HG03064 (cell line): ENCODE results near the gene PROSER2.
"Not testable (repeated sequence)": the region's sequence is repeated elsewhere in the genome, so short reads cannot be mapped to it uniquely, and the experiment has no call there.

ENCODE experiments used
- ATAC-seq: cut with Tn5 transposase; IDR thresholded peaks from one replicate; pipeline ENCODE4 v1.9.1; 2021; ENCODE audit warnings: low read depth; ENCODE audit not compliant: unreplicated experiment

The PROSER2 gene

GRCh38 chr10:11830836-11831519, 7.8 kb downstream of the PROSER2 start:
- ATAC-seq = no peak

DNA sequence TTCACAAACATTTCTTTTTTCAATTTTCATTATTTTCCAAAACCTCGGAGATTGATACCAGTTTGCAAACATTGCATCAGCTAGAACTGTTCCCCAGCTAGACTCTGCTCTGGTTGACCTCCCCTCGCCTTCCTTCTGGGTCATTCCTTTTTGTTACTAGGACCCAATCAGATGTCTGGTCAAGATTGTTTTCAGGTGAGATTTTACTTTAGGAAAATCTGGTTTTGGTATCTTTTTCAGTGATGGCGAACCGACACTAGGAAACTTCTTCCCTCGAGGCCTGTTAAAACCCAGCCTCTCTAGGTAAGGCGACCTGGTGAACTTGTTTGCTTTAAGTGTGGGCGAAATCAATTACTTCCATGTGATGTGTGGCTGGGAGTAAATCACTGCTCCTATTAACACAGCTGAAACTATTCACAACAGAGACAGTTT, 8.4 kb downstream of the PROSER2 start:
- no peak for ATAC-seq

GRCh38 chr10:11832042-11832441, 8.9 kb downstream of the PROSER2 start:
- ATAC-seq = no peak

GRCh38 chr10:11835061-11835460, 11.9 kb downstream of the PROSER2 start:
- ATAC-seq = no peak

DNA sequence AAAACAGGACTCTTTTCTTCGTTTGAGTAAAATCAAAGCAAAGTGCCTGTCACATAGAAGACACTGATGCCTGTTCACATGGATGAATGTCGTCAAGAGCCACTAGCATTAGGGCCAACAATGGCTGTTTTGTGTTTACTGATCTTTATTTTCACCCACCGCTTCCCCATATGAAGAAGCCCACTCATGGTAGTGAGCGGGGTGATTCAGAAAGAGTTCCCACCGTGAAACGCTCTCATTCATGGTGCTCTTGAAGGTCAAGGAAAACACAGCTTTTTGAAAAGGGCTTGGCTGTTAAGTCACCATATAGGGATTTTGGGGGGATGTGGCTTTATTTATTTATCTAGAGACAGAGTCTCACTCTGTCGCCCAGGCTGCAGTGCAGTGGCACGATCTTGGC, 12.5 kb downstream of the PROSER2 start:
- ATAC-seq = no peak

DNA sequence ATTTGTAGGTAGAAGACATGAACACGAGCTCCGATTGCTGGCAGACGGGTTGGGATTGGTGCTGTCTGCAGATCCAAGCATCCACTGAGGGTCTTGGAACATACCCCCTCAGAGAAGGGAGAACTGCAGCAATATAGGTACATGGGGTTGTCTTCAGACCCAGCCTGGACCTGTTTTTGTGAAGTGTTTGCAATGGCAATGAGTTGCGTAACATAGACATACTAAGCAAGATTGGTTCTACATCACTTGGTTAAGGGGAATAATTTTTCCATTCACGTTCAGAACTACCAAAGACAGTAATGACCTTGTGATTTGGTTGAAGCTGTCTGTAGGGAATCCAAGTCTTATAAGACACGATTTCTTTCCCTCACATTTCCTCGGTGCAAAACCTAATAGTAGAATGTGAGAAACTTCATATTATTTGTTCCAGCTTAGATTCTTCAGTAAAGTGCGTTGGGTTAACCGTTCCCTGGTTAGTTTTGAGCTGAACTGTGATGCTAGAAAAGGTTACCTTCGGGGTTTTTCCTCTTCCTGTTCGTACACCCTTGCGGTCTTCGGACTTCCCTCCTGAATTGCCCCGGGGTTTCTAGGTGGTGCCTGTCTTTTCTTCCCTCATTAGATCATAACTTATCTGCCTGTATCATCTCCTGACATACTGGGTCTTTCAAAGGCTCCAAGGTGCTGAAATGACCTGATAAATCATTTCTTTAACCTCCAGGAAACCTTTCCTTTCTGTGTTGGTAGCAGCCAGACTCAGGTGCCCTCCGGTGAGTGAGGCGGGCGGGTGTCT, 14.4 kb downstream of the PROSER2 start:
- ATAC-seq = no peak

DNA sequence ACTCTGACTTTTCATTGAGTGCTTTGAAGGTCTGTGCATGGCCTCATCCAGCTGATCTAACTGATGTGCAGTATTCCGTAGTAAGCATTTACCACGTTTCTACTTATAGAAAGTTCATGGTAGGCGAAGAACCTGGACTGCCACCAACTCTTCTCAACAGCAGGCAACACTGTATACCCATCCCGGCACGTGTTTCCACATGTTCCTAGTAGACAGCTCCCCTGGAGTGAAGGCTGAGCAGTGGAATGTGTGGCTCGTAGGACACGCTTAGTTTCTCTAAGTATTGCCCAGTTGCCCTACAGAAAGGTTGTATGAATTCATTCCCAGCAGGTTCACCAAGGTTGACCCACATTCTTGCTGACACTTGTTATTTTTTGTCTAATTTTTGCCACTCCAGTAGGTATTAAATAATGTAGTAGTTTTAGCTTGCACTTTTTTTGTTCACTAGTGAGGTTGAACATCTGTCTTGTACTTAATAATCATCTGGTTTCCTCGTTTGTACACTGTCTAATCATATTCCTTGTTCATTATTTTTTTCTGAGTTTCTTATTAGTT, 15.2 kb downstream of the PROSER2 start:
- no peak for ATAC-seq

DNA sequence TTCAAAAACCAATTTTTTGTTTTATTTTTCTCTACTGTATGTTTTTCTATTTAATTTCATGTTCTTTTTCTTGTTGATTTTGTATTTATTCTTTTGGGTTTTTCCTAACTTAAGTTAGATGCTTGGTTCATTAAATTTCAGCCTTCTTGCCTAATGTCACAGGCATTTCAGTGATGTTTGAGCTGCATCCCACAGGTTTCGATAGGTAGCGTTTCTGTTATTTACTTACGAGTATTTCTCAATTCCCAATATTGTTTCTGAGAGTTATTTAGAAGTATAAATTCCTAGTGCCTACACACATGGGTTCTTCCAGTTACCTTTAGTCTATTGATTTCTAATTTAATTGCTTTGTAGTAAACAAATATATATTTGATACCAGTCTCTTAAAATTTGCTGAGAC, 18.2 kb downstream of the PROSER2 start:
- ATAC-seq = no peak

GRCh38 chr10:11842411-11842810, 19.3 kb downstream of the PROSER2 start:
- ATAC-seq = no peak

GRCh38 chr10:11845113-11845512, 22.0 kb downstream of the PROSER2 start:
- ATAC-seq = no peak

DNA sequence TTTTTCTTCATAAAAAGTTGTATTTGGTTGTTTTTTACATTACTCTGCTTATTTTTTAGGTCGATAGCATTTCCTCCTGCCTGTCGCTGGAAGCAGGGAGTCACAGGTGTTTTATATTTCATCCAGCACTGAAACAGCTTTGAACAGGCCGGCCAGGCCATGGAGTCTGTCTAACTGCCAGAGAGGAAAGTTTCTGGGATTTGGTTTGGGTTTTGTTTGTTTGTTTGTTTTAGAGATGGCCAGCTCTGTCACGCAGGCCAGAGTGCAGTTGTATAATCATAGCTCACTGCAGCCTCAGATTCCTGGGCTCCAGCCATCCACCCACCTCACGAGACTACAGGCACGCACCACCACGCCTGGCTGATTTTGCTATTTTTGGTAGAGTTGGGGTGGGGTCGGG, 23.4 kb downstream of the PROSER2 start:
- no peak for ATAC-seq

- ATAC-seq = no peak
Measured at GRCh38 chr10:11849277-11849676, 26.1 kb downstream of the PROSER2 start.

DNA sequence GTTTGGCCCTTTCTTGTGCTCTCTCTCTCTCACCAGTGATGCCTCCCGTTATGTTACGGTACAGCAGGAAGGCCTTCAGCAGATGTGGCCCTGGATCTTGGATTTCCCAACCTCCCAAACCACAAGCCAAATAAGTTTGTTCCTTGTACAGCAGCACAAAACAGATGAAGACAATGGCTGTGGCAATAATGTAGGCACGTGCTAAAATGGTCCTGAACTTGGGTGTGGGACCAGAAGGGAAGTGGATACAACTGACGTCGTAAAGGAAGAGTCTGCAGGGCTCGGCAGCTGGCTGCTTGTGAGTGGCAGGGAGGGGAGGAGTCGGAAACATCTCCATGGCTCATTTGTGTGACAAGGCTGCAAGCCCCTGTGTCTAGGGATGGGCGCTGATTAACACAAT, 26.8 kb downstream of the PROSER2 start:
- ATAC-seq = no peak

GRCh38 chr10:11851910-11852309, 28.8 kb downstream of the PROSER2 start:
- ATAC-seq = no peak

DNA sequence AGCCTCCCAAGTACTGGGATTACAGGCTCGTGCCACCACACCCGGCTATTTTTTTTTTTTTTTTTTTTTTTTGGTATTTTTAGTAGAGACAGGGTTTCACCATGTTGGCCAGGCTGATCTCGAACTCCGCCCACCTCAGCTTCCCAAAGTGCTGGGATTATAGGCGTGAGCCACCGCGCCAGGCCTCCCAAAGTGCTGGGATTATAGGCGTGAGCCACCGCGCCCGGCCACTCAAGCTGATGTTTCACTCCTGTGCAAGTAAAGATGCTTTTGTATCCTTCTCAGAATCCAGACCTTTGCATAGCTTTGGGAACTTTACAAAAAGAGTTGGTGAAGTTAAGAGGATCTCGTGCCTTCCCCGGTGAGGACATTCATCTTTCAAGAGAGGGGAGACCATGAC, 29.5 kb downstream of the PROSER2 start:
- not testable (repeated sequence) for ATAC-seq

- no peak for ATAC-seq
Measured at GRCh38 chr10:11853468-11853867, 30.3 kb downstream of the PROSER2 start.

- no peak for ATAC-seq
Measured at GRCh38 chr10:11854301-11854700, 31.1 kb downstream of the PROSER2 start.

- ATAC-seq = no peak
Measured at GRCh38 chr10:11856089-11856488, 32.9 kb downstream of the PROSER2 start.

DNA sequence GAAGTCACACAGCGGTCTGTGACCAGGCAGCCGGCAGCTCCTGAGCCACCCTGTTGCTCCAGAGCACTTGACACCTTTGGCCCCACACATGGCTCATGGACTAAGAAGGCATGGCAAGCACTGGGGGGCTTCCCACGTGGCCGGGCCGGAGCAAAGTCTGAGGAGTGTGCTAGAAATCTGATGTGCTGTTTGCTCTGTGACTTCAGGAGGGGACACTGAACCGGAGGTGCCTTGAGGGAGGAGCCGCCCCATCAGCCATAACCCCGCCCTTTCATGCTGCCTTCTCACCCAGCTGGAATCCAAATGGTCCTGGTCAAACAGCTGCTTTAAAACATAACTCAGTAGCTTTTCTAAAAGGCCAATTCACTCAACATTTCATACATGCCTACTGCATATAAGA, 33.5 kb downstream of the PROSER2 start:
- ATAC-seq = no peak

DNA sequence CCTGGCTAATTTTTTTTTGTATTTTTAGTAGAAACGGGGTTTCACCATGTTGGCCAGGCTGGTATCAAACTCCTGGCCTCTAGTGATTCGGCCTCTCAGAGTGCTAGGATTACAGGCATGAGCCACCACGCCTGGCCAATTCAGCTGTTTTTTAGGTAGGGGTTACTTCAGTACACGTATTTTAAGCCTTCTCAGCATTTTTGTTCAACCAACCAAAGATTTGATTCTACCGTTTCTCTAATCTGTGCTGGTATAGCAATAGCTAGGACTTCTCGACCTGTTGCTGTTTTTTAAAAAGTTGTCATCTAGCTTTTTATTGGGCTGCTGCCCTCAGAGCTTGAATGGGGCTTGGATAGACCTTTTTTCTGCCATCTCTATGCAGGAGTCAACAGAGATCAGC, 34.9 kb downstream of the PROSER2 start:
- no peak for ATAC-seq

DNA sequence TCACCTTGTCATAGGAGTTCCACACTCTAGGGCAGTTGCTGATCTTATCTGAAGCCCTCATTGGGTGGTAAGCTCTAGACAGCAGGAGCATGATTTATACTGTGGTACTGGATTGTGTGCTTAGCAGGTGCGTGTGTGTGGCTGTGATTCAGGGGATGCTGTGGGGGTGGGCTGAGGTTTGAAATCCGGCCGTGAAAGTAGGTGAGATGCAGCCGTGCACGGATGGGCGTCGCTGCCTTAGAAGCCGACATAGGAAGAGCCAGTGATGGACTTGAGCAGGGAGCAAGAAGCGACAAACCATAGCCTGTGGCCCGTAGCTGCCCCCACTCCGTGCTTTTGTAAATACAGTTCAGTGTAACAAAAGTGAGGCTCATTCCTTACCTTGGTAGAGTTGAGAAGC, 38.2 kb downstream of the PROSER2 start:
- no peak for ATAC-seq
